ENCODE measurements around the gene GSX2. TPM values are rescaled to one million over a fixed set of nuclear protein-coding genes. Genes with fewer than 3 reads are reported as not detected.

The GSX2 gene
- total and polyA plus RNA-seq, 2 donors (not counting 1 experiment from before 2014, with no cell fraction given): 0.05 to 0.33 TPM

GRCh38 chr4:54146139-54146538 is 46.2 kb downstream of the GSX2 start:
- no peaks in the 10 kb centered on the region for H3K27me3 ChIP-seq (ENCODE audit: control insufficient read depth, insufficient read depth, low read length)
- no peak for TF ChIP-seq EZH2 (IDR thresholded peaks at IDR 0.05; ENCODE audit: low read length, missing control alignments)
- TF ChIP-seq, protein P1, sequence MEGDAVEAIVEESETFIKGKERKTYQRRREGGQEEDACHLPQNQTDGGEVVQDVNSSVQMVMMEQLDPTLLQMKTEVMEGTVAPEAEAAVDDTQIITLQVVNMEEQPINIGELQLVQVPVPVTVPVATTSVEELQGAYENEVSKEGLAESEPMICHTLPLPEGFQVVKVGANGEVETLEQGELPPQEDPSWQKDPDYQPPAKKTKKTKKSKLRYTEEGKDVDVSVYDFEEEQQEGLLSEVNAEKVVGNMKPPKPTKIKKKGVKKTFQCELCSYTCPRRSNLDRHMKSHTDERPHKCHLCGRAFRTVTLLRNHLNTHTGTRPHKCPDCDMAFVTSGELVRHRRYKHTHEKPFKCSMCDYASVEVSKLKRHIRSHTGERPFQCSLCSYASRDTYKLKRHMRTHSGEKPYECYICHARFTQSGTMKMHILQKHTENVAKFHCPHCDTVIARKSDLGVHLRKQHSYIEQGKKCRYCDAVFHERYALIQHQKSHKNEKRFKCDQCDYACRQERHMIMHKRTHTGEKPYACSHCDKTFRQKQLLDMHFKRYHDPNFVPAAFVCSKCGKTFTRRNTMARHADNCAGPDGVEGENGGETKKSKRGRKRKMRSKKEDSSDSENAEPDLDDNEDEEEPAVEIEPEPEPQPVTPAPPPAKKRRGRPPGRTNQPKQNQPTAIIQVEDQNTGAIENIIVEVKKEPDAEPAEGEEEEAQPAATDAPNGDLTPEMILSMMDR (conservative IDR thresholded peaks at IDR 0.05 in 1 of 2, IDR thresholded peaks at IDR 0.05 in 1 of 2; ENCODE audit: low read depth in 1 of 2, low read length in 2 of 2): no peak
- no peaks in the 10 kb centered on the region for H3K9me3 ChIP-seq (ENCODE audit: control insufficient read depth, insufficient read depth, low read depth, low read length)
- no peaks in the 10 kb centered on the region for H3K4me1 ChIP-seq (ENCODE audit: control insufficient read depth, extremely low read depth, insufficient read depth, low read length)
- H3K4me3 ChIP-seq (replicated peaks in 1 of 4; ENCODE audit: control extremely low read depth in 1 of 4, insufficient read depth in 1 of 4, low read depth in 3 of 4, low read length in 4 of 4): no peak overlapping the region
- H3K79me2 ChIP-seq (ENCODE audit: control insufficient read depth, insufficient read depth, low read length): no peaks in the 10 kb centered on the region
- no peak overlapping the region for H3K9ac ChIP-seq (ENCODE audit: insufficient read depth, low read length)
- no peak for DNase-seq (ENCODE audit: low read depth in 2 of 2)
- no peak overlapping the region for H3K27ac ChIP-seq (ENCODE audit: insufficient read depth, low read length)
- H4K20me1 ChIP-seq (ENCODE audit: control insufficient read depth, extremely low read depth, insufficient read depth, low read length): no peaks in the 10 kb centered on the region
- H2AFZ ChIP-seq (ENCODE audit: low read length): no peak overlapping the region
- H3K36me3 ChIP-seq (ENCODE audit: control insufficient read depth, insufficient read depth, low read length): no peaks in the 10 kb centered on the region
- H3K4me2 ChIP-seq (ENCODE audit: extremely low read depth, insufficient read depth, low read length): no peak overlapping the region

GRCh38 chr4:54149323-54149722 is 49.4 kb downstream of the GSX2 start:
- TF ChIP-seq, protein P1 (conservative IDR thresholded peaks at IDR 0.05 in 1 of 2, IDR thresholded peaks at IDR 0.05 in 1 of 2; ENCODE audit: low read depth in 1 of 2, low read length in 2 of 2): no peak
- no peak for TF ChIP-seq EZH2 (IDR thresholded peaks at IDR 0.05; ENCODE audit: low read length, missing control alignments)
- no peaks in the 10 kb centered on the region for H4K20me1 ChIP-seq (ENCODE audit: control insufficient read depth, extremely low read depth, insufficient read depth, low read length)
- H3K9ac ChIP-seq (ENCODE audit: insufficient read depth, low read length): no peak overlapping the region
- H3K4me2 ChIP-seq (ENCODE audit: extremely low read depth, insufficient read depth, low read length): no peak overlapping the region
- no peak overlapping the region for H2AFZ ChIP-seq (ENCODE audit: low read length)
- H3K4me3 ChIP-seq (replicated peaks in 1 of 4; ENCODE audit: control extremely low read depth in 1 of 4, insufficient read depth in 1 of 4, low read depth in 3 of 4, low read length in 4 of 4): peak overlapping the region in 1 of 4 experiments; percentile 4
- H3K36me3 ChIP-seq (ENCODE audit: control insufficient read depth, insufficient read depth, low read length): no peaks in the 10 kb centered on the region
- no peak overlapping the region for H3K27ac ChIP-seq (ENCODE audit: insufficient read depth, low read length)
- H3K9me3 ChIP-seq (ENCODE audit: control insufficient read depth, insufficient read depth, low read depth, low read length): no peaks in the 10 kb centered on the region
- H3K79me2 ChIP-seq (ENCODE audit: control insufficient read depth, insufficient read depth, low read length): no peaks in the 10 kb centered on the region
- DNase-seq (ENCODE audit: low read depth in 2 of 2): no peak
- no peaks in the 10 kb centered on the region for H3K27me3 ChIP-seq (ENCODE audit: control insufficient read depth, insufficient read depth, low read length)
- peaks cover 4% of the 10 kb centered on the region for H3K4me1 ChIP-seq (ENCODE audit: control insufficient read depth, extremely low read depth, insufficient read depth, low read length)

Other genes with a start within 250 kb of the GSX2 start
- gene CHIC2, start 35.6 kb upstream of the GSX2 start, total RNA-seq: 48.8 and 52.0 TPM in 2 replicates
- gene CHIC2, start 35.6 kb upstream of the GSX2 start, polyA plus RNA-seq: 32.1 and 39.4 TPM in 2 replicates
- 350 and 363 TPM in 2 replicates for gene PDGFRA, start 129.1 kb downstream of the GSX2 start, total RNA-seq
- 284 and 342 TPM in 2 replicates for gene PDGFRA, start 129.1 kb downstream of the GSX2 start, polyA plus RNA-seq

Measured in fibroblast of lung (primary cell).